Left lung (tissue), 10 donors: ENCODE measurements around the gene PIK3R5. TPM values are rescaled to one million over a fixed set of nuclear protein-coding genes. Genes with fewer than 3 reads are reported as not detected.

Source experiments
- ATAC-seq: fragments of 200-7000 bp; cut with Tn5 transposase; one replicate; pipeline ENCODE4 v1.9.1; 2020; ENCODE audit warnings: moderate library complexity
- DNase-seq, 4 donors: peaks; one replicate each; pipeline ENCODE4 v3.0.0-alpha.2; 2013 to 2020
- H3K27ac ChIP-seq, 2 donors: fragments of 200-600 bp; sonication (generic) in 1 of 2; one replicate each; pipeline versions ENCODE4 v1.5.0 to v1.8.0; 2020 to 2021
- H3K27me3 ChIP-seq, 2 donors: fragments of 200-600 bp; sonication (generic) in 1 of 2; one replicate each; pipeline versions ENCODE4 v1.5.0 to v1.8.0; 2020 to 2021
- H3K36me3 ChIP-seq, 2 donors: fragments of 200-600 bp; sonication (generic) in 1 of 2; one replicate each; pipeline versions ENCODE4 v1.5.0 to v1.8.0; 2020 to 2021
- H3K4me1 ChIP-seq, 2 donors: fragments of 200-600 bp; one replicate each; pipeline ENCODE4 v1.8.0; 2021
- H3K4me3 ChIP-seq, 2 donors: fragments of 200-600 bp; sonication (generic) in 1 of 2; one replicate each; pipeline versions ENCODE4 v1.5.0 to v1.8.0; 2020 to 2021; ENCODE audit warnings: mild to moderate bottlenecking in 1 of 2
- H3K9me3 ChIP-seq, 2 donors: fragments of 200-600 bp; sonication (generic) in 1 of 2; one replicate each; pipeline versions ENCODE4 v1.5.0 to v1.8.0; 2020 to 2021
- CTCF ChIP-seq, 2 donors: fragments of 200-600 bp; sonication (generic) in 1 of 2; IDR thresholded peaks; one replicate each; pipeline versions ENCODE4 v1.5.0 to v1.8.0; 2021; ENCODE audit warnings: antibody characterized with exemption in 2 of 2
- intact Hi-C, 2 donors: fragments of 100-400 bp; cut with DNase I; formaldehyde crosslinking; loops; one replicate each; pipeline versions ENCODE4 v1.11.2 to v1.14.2; 2022
- polyA plus RNA-seq, 6 donors: library from polyadenylated mRNA; unstranded; fragments of 120-200 nt; gene quantifications; one replicate each; pipeline ENCODE4 v1.2.1, GENCODE V29; 2013; ENCODE audit not compliant: insufficient read length in 6 of 6
- total RNA-seq, 2 donors: library from RNA; stranded (reverse); fragmentation: NEBNext Ultra II Directional; extraction: Animal tissue kit (Norgen Biotek cat#: 25700); gene quantifications; one replicate each; pipeline ENCODE4 v1.2.1, GENCODE V29; 2021
- donor health status: DM: no; HTN: yes; CAD: no.
- donor health status: DM: no; HTN: no; CAD: no.

Gene PIK3R5
- total and polyA plus RNA-seq, 8 donors: 1.1 to 84.8 (median 2.0) TPM

DNA sequence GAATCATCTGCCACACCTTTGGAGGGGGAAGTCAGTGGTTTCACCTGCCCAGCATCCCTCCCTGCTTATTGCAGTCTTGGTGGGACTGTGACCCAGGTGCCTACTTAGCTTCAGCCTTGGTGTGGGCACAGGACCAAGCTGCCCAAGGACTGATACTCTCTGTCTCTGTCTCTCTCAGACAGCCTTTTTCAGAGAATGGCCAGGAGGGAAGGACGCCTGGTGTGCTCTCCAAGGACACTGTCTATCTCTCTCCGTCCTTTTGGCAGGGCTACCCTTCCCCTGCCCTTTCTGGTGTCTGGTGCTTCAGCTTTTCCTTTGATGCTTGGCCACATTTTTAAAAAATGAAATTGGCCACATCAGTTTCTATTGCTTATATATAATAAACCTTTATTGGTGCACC, 117.6 kb downstream of the PIK3R5 start:
- intact Hi-C loops: no loop called here
- no peak for ATAC-seq
- no peak for DNase-seq
- Histone ChIP-seq H3K27me3 (peaks cover 0 to 16% of the 10 kb centered on the region in 2 donors), H3K36me3 (no peaks in the 10 kb centered on the region), H3K27ac (no peak overlapping the region), H3K9me3 (no peaks in the 10 kb centered on the region), H3K4me3 (no peak overlapping the region), H3K4me1 (no peaks in the 10 kb centered on the region)
- TF ChIP-seq CTCF (IDR thresholded peaks at IDR 0.05): no peak

- no peak overlapping the region for H3K4me3 ChIP-seq
- no peaks in the 10 kb centered on the region for H3K9me3 ChIP-seq
- no peak for DNase-seq
- intact Hi-C loops: no loop called here
- no peaks in the 10 kb centered on the region for H3K4me1 ChIP-seq
- TF ChIP-seq CTCF (IDR thresholded peaks at IDR 0.05): no peak
- peaks cover 0 to 10% of the 10 kb centered on the region in 2 donors for H3K27me3 ChIP-seq
- H3K36me3 ChIP-seq: no peaks in the 10 kb centered on the region
- no peak overlapping the region for H3K27ac ChIP-seq
- ATAC-seq: peak; percentile 75
Measured at GRCh38 chr17:8846768-8847211, 118.7 kb downstream of the PIK3R5 start.

DNA sequence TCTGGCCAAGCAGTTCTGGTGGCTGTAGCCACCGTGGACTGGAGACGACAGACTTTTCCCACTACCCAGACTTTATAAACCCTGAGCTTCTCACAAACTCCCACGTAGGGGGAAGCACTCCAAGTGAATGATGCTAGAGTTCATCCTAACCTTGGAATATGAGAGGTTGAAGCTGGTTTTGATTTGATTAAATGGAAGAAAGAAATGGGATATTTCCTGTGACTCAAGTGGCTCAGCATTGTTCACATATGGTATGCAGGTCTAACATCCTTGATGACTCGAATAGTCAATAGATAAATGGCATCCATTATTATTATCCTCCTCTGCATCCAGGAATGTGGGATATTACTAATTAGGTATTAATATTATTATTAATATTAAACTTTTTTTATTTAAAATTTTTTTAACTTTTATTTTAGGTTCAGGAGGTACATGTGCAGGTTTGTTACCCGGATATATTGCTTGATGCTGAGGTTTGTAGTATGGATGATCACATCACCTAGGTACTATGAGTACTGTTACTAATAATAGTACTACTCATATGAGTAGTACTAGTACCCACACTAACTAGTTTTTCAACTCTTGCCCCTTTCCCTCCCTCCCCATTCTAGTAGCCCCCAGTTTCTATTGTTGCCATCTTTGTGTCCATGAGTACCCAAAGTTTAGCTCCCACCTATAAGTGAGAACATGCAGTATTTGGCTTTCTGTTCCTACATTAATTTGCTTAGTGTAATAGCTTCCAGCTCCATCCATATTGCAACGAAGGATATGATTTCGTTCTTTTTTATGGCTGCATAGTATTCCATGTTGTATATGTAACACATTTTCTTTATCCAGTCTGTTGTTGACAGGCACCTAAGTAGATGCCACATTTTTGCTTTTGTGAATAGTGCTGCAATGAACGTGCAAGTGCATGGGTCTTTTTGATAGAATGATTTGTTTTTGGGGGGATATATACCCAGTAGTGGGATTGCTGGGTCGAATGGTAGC, 121.0 kb downstream of the PIK3R5 start:
- Histone ChIP-seq H3K27ac (no peak overlapping the region), H3K36me3 (no peaks in the 10 kb centered on the region), H3K4me1 (no peaks in the 10 kb centered on the region), H3K4me3 (no peak overlapping the region), H3K27me3 (peaks cover 0 to 2% of the 10 kb centered on the region in 2 donors), H3K9me3 (no peaks in the 10 kb centered on the region)
- intact Hi-C loops: no loop called here
- ATAC-seq: no peak
- DNase-seq: no peak
- no peak for TF ChIP-seq CTCF (IDR thresholded peaks at IDR 0.05)

GRCh38 chr17:8843344-8843743, 122.2 kb downstream of the PIK3R5 start:
- no peak overlapping the region for H3K4me3 ChIP-seq
- no peaks in the 10 kb centered on the region for H3K4me1 ChIP-seq
- H3K27ac ChIP-seq: no peak overlapping the region
- TF ChIP-seq CTCF (IDR thresholded peaks at IDR 0.05): no peak
- intact Hi-C loops: no loop called here
- no peaks in the 10 kb centered on the region for H3K9me3 ChIP-seq
- ATAC-seq (no peak), DNase-seq (no peak)
- no peaks in the 10 kb centered on the region for H3K36me3 ChIP-seq
- H3K27me3 ChIP-seq: peaks cover 0 to 11% of the 10 kb centered on the region in 2 donors

GRCh38 chr17:8841844-8842243, 123.7 kb downstream of the PIK3R5 start:
- H3K9me3 ChIP-seq: no peaks in the 10 kb centered on the region
- H3K4me1 ChIP-seq: no peaks in the 10 kb centered on the region
- TF ChIP-seq CTCF (IDR thresholded peaks at IDR 0.05): no peak
- ATAC-seq: no peak
- no peak overlapping the region for H3K4me3 ChIP-seq
- peaks cover 0 to 25% of the 10 kb centered on the region in 2 donors for H3K27me3 ChIP-seq
- no peak for DNase-seq
- H3K27ac ChIP-seq: no peak overlapping the region
- H3K36me3 ChIP-seq: no peaks in the 10 kb centered on the region
- intact Hi-C loops: no loop called here
